ENCODE measurements around the gene RERE.

- no peak for TF ChIP-seq PKNOX1 (IDR thresholded peaks at IDR 0.05)
- no peak for TF ChIP-seq ARNT (IDR thresholded peaks at IDR 0.05)
- TF ChIP-seq NFRKB (IDR thresholded peaks at IDR 0.05): no peak
- TF ChIP-seq ZNF384 (IDR thresholded peaks at IDR 0.05): no peak
These were observed 361.0 kb downstream of the RERE start for GRCh38 chr1:8456308-8456912.
